Neural cell (in vitro differentiated cells): ENCODE data around the gene SPATA9.

Source experiments
- EZH2 ChIP-seq: fragments of 200-600, 300-800 bp; shearing (Covaris generic), sonication (generic); IDR thresholded peaks from 2 replicates; pipeline ENCODE4 v1.6.1; 2014; ENCODE audit warnings: antibody characterized with exemption, low read length, borderline replicate concordance, mild to moderate bottlenecking; ENCODE audit not compliant: insufficient read depth, poor library complexity, severe bottlenecking
- MXI1 ChIP-seq: fragments of 450-650 bp; conservative IDR thresholded peaks from 2 replicates; pipeline ENCODE4 v1.6.1; 2014; ENCODE audit warnings: antibody characterized with exemption, mild to moderate bottlenecking; ENCODE audit not compliant: poor library complexity, severe bottlenecking
- POLR2AphosphoS5 ChIP-seq: IDR thresholded peaks from 2 replicates; pipeline ENCODE4 v1.6.1; 2012
- TAF1 ChIP-seq: IDR thresholded peaks from 2 replicates; pipeline ENCODE4 v1.6.1; 2012; ENCODE audit warnings: low read depth
- TF ChIP-seq, protein P1 (sequence below): fragments of 450-650 bp; IDR thresholded peaks from 2 replicates; pipeline ENCODE4 v1.5.1; 2014; ENCODE audit warnings: antibody characterized with exemption, mild to moderate bottlenecking, moderate library complexity; ENCODE audit not compliant: poor library complexity, severe bottlenecking

DNA sequence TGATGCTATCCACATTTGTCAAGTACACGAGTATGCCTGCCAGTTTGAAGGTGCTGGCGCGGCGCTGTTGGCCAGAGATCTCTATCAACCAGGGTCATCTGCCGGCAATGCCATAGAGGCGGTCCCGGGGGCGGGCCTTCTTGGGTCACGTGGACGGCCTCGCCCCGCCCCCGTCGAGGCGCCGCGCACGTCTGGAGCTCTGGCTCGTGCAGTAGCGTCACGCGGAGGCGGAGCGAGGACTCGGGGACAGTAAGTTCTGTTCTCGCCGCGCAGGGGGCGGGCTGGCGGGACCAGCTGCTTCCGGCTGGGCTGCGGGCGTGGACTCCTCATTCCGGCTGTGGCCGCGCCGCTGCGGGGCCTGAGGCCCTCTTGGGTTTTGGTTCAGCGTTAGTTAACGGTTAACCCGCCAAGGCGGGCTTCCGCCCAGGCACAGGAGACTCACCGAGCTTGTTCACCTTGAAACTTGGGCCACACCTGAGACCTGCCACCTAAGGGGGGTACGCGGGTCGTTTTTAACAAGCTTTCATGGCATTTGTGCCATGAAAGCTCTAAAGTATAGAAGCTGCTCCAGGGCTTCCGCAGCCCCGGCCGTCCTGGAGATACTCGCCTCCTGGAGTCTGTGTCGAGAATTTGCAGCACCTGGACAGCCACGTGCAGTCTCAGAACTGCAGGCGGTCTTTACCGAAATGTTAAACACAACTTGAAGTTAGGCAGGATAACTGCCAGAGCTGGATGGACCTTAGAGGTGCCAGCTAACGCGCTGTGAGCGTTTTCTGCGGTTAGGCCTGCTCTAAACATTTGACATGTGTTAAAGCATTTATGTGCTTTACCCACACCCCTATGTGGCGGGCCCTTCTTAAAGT lies 36.0 kb downstream of the SPATA9 start, which contains the start of gene RFESD:
- TF ChIP-seq, protein P1, sequence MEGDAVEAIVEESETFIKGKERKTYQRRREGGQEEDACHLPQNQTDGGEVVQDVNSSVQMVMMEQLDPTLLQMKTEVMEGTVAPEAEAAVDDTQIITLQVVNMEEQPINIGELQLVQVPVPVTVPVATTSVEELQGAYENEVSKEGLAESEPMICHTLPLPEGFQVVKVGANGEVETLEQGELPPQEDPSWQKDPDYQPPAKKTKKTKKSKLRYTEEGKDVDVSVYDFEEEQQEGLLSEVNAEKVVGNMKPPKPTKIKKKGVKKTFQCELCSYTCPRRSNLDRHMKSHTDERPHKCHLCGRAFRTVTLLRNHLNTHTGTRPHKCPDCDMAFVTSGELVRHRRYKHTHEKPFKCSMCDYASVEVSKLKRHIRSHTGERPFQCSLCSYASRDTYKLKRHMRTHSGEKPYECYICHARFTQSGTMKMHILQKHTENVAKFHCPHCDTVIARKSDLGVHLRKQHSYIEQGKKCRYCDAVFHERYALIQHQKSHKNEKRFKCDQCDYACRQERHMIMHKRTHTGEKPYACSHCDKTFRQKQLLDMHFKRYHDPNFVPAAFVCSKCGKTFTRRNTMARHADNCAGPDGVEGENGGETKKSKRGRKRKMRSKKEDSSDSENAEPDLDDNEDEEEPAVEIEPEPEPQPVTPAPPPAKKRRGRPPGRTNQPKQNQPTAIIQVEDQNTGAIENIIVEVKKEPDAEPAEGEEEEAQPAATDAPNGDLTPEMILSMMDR = no peak
- TF ChIP-seq TAF1 (no peak), POLR2AphosphoS5 (no peak), EZH2 (no peak), MXI1 (no peak)
